T-helper 1 cell treated with Interleukin-12 subunit alpha and Interleukin-12 subunit beta and Interleukin-4 antibody, amounts not matched to agents 30 ng/mL and 1 ng/mL, for 36 hours (primary cell): ENCODE results near the gene GLYATL1. TPM values are rescaled to one million over a fixed set of nuclear protein-coding genes. Genes with fewer than 3 reads are reported as not detected.
"Not testable (repeated sequence)": the region's sequence is repeated elsewhere in the genome, so short reads cannot be mapped to it uniquely, and the experiment has no call there.

Source experiments
- intact Hi-C: fragments of 100-400 bp; cut with micrococcal nuclease; formaldehyde crosslinking; loops from one replicate; pipeline ENCODE4 v1.15.1; 2024
- total RNA-seq: library from RNA; stranded (reverse); gene quantifications from 2 replicates; pipeline ENCODE4 v1.2.3, GENCODE V29; 2022

The GLYATL1 gene
- total RNA-seq, 1 donor from 2014 or later = not detected

GRCh38 chr11:58992489-58992888 is 53.2 kb downstream of the GLYATL1 start:
- intact Hi-C loops = no loop called here

- intact Hi-C loops = no loop called here
These were observed 54.9 kb downstream of the GLYATL1 start for GRCh38 chr11:58994171-58994570.

- intact Hi-C loops = no loop called here
These were observed 59.4 kb downstream of the GLYATL1 start for GRCh38 chr11:58998480-58999290.

GRCh38 chr11:58999291-58999680 is 60.0 kb downstream of the GLYATL1 start:
- intact Hi-C loops = no loop called here

GRCh38 chr11:59000003-59000402 is 60.7 kb downstream of the GLYATL1 start:
- intact Hi-C loops = no loop called here

- intact Hi-C loops = not testable (repeated sequence)
These were observed 62.7 kb downstream of the GLYATL1 start for GRCh38 chr11:59002006-59002405.

Other genes with a start within 250 kb of the GLYATL1 start
- gene GLYAT, start 207.5 kb upstream of the GLYATL1 start, total RNA-seq = not detected in 2 replicates
- gene GLYATL2, start 94.8 kb upstream of the GLYATL1 start, total RNA-seq = not detected in 2 replicates
- not detected in 2 replicates for gene GLYATL1B, start 146.8 kb downstream of the GLYATL1 start, total RNA-seq
- gene FAM111B, start 167.7 kb downstream of the GLYATL1 start, total RNA-seq = 63.3 and 63.7 TPM in 2 replicates
- 121 and 122 TPM in 2 replicates for gene FAM111A, start 203.4 kb downstream of the GLYATL1 start, total RNA-seq
- gene DTX4, start 232.6 kb downstream of the GLYATL1 start, total RNA-seq = 0.12 and 0.15 TPM in 2 replicates